ENCODE data around the gene SMPDL3A.

DNA sequence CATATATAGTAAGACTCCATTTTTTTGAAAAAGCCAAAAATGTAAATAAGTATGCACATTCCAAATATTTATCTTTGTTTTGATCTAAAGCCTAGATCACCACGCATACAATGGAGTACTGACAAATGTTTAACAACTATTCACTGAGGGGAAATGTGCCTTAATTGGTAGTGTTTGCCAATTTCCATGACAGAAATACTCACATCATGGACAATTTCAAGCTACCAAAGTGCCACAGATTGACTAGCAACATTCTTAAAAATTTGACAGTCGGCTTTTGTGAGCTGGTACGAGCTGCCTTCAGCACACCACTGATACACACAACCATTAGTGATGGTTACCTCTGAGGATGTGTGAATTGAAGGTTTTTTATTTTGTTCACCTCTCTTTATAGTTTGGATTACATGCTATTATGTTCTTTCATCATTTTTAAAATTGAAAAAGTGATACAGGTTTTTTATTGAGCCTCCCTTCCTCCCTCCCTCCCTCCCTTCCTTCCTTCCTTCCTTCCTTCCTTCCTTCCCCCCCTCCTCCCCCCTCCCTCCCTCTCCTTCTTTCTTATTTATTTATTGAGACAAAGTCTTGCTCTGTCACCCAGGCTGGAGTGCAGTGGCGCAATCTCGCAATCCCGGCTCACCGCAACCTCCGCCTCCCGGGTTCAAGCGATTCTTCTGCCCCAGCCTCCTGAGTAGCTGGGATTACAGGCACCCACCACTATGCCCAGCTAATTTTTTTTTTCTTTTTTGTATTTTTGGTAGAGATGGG lies 19.2 kb downstream of the SMPDL3A start:
- TF ChIP-seq, protein P1, sequence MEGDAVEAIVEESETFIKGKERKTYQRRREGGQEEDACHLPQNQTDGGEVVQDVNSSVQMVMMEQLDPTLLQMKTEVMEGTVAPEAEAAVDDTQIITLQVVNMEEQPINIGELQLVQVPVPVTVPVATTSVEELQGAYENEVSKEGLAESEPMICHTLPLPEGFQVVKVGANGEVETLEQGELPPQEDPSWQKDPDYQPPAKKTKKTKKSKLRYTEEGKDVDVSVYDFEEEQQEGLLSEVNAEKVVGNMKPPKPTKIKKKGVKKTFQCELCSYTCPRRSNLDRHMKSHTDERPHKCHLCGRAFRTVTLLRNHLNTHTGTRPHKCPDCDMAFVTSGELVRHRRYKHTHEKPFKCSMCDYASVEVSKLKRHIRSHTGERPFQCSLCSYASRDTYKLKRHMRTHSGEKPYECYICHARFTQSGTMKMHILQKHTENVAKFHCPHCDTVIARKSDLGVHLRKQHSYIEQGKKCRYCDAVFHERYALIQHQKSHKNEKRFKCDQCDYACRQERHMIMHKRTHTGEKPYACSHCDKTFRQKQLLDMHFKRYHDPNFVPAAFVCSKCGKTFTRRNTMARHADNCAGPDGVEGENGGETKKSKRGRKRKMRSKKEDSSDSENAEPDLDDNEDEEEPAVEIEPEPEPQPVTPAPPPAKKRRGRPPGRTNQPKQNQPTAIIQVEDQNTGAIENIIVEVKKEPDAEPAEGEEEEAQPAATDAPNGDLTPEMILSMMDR (IDR thresholded peaks at IDR 0.05): no peak
- TF ChIP-seq POLR2AphosphoS5 (IDR thresholded peaks at IDR 0.05): no peak
